OCI-LY3 (cell line): ENCODE results near the gene GJC2.

Experiments used
- H2AFZ ChIP-seq: fragments of 200-600, 300-600 bp; shearing (Covaris generic); 2 replicates; pipeline ENCODE4 v1.6.0; 2014; ENCODE audit warnings: antibody characterized with exemption, low read depth, low read length
- H3K27ac ChIP-seq: fragments of 200-600, 300-600 bp; sonication (generic); 2 replicates; pipeline ENCODE4 v1.5.1; 2014; ENCODE audit warnings: mild to moderate bottlenecking, low read length, moderate library complexity, mixed read lengths
- H3K27me3 ChIP-seq: fragments of 200-600, 300-600 bp; sonication (generic); 2 replicates; pipeline ENCODE4 v1.6.1; 2014; ENCODE audit warnings: low read depth, low read length, mixed read lengths
- H3K36me3 ChIP-seq: fragments of 200-600, 300-600 bp; sonication (generic); replicated peaks from 2 replicates; pipeline ENCODE3; 2014; ENCODE audit warnings: low read depth, low read length, mixed read lengths
- H3K4me1 ChIP-seq: fragments of 300-600, 200-600 bp; sonication (generic); 2 replicates; pipeline ENCODE4 v1.6.1; 2014; ENCODE audit warnings: low read length, mixed read lengths
- H3K4me2 ChIP-seq: fragments of 200-600, 300-600 bp; sonication (generic); 2 replicates; pipeline ENCODE4 v1.6.1; 2014; ENCODE audit warnings: low read length, mixed read lengths
- H3K4me3 ChIP-seq: fragments of 300-600, 200-600 bp; sonication (generic); 2 replicates; pipeline ENCODE4 v1.5.1; 2014; ENCODE audit warnings: antibody characterized with exemption, mild to moderate bottlenecking, low read length, moderate library complexity
- H3K79me2 ChIP-seq: fragments of 300-600, 200-600 bp; shearing (Covaris generic); 2 replicates; pipeline ENCODE4 v1.6.1; 2014; ENCODE audit warnings: mild to moderate bottlenecking, low read length, mixed read lengths
- H3K9ac ChIP-seq: fragments of 300-600, 200-600 bp; shearing (Covaris generic); 2 replicates; pipeline ENCODE4 v1.6.0; 2014; ENCODE audit warnings: mild to moderate bottlenecking, low read length, moderate library complexity
- H3K9me3 ChIP-seq: fragments of 200-600, 300-600 bp; shearing (Covaris generic); 2 replicates; pipeline ENCODE4 v1.6.1; 2014; ENCODE audit warnings: low read length, mixed read lengths; ENCODE audit not compliant: insufficient read depth
- H4K20me1 ChIP-seq: fragments of 200-600, 300-600 bp; sonication (generic); 2 replicates; pipeline ENCODE4 v1.6.1; 2016; ENCODE audit warnings: low read length, mixed read lengths; ENCODE audit not compliant: insufficient read depth
- CTCF ChIP-seq: fragments of 200-600, 300-600 bp; sonication (generic); IDR thresholded peaks from 2 replicates; pipeline ENCODE4 v1.5.1; 2014; ENCODE audit warnings: antibody characterized with exemption, low read length, low read depth
- EZH2phosphoT487 ChIP-seq: fragments of 200-600 bp; shearing (Covaris generic); IDR thresholded peaks from 2 replicates; pipeline ENCODE4 v1.6.1; 2018; ENCODE audit warnings: antibody characterized with exemption, mixed run types, low read depth

GJC2 gene

GRCh38 chr1:228194436-228194835 is 44.7 kb downstream of the GJC2 start:
- no peak overlapping the region for H3K9ac ChIP-seq
- TF ChIP-seq CTCF (no peak), EZH2phosphoT487 (no peak)
- peaks cover 7% of the 10 kb centered on the region for H3K4me1 ChIP-seq
- no peak overlapping the region for H2AFZ ChIP-seq
- no peak overlapping the region for H3K27ac ChIP-seq
- no peaks in the 10 kb centered on the region for H4K20me1 ChIP-seq
- H3K4me3 ChIP-seq, result no peak overlapping the region
- peaks cover 3% of the 10 kb centered on the region for H3K36me3 ChIP-seq
- H3K79me2 ChIP-seq, result no peaks in the 10 kb centered on the region
- H3K4me2 ChIP-seq, result no peak overlapping the region
- H3K9me3 ChIP-seq, result peaks cover 10% of the 10 kb centered on the region
- H3K27me3 ChIP-seq, result no peaks in the 10 kb centered on the region

- no peak overlapping the region for H3K27ac ChIP-seq
- H3K4me3 ChIP-seq, result no peak overlapping the region
- no peak overlapping the region for H3K9ac ChIP-seq
- H3K4me1 ChIP-seq, result peaks cover 7% of the 10 kb centered on the region
- H2AFZ ChIP-seq, result no peak overlapping the region
- no peaks in the 10 kb centered on the region for H3K27me3 ChIP-seq
- H3K36me3 ChIP-seq, result peaks cover 3% of the 10 kb centered on the region
- H3K9me3 ChIP-seq, result peaks cover 17% of the 10 kb centered on the region
- no peak overlapping the region for H3K4me2 ChIP-seq
- TF ChIP-seq CTCF (no peak), EZH2phosphoT487 (no peak)
- H4K20me1 ChIP-seq, result no peaks in the 10 kb centered on the region
- no peaks in the 10 kb centered on the region for H3K79me2 ChIP-seq
Observed at GRCh38 chr1:228194921-228195812, 45.4 kb downstream of the GJC2 start.

- H3K4me1 ChIP-seq, result no peaks in the 10 kb centered on the region
- H3K79me2 ChIP-seq, result no peaks in the 10 kb centered on the region
- no peaks in the 10 kb centered on the region for H3K27me3 ChIP-seq
- H3K36me3 ChIP-seq, result peaks cover 3% of the 10 kb centered on the region
- H2AFZ ChIP-seq, result no peak overlapping the region
- H3K9ac ChIP-seq, result no peak overlapping the region
- peaks cover 17% of the 10 kb centered on the region for H3K9me3 ChIP-seq
- no peak for TF ChIP-seq CTCF
- TF ChIP-seq EZH2phosphoT487, result no peak
- no peaks in the 10 kb centered on the region for H4K20me1 ChIP-seq
- H3K4me2 ChIP-seq, result no peak overlapping the region
- no peak overlapping the region for H3K27ac ChIP-seq
- no peak overlapping the region for H3K4me3 ChIP-seq
Observed at GRCh38 chr1:228197555-228198147, 47.9 kb downstream of the GJC2 start.

- Histone ChIP-seq H3K36me3 (peaks cover 3% of the 10 kb centered on the region), H4K20me1 (no peaks in the 10 kb centered on the region), H3K79me2 (no peaks in the 10 kb centered on the region), H3K4me1 (no peaks in the 10 kb centered on the region), H3K4me3 (no peak overlapping the region), H2AFZ (no peak overlapping the region), H3K27me3 (no peaks in the 10 kb centered on the region), H3K4me2 (no peak overlapping the region), H3K9ac (no peak overlapping the region), H3K27ac (no peak overlapping the region), H3K9me3 (peaks cover 17% of the 10 kb centered on the region)
- no peak for TF ChIP-seq EZH2phosphoT487
- TF ChIP-seq CTCF, result no peak
Observed at GRCh38 chr1:228198977-228199590, 49.4 kb downstream of the GJC2 start.
